NT2/D1 (cell line): Measurements from ENCODE around the gene TM2D3.
A peak's percentile ranks its signal among the peaks of the same experiment; 100 is the strongest.
"Not testable (repeated sequence)": the region's sequence is repeated elsewhere in the genome, so short reads cannot be mapped to it uniquely, and the experiment has no call there.

Source experiments
- DNase-seq: peaks from one replicate; pipeline ENCODE4 v3.0.0-alpha.2; 2011; ENCODE audit warnings: low read depth, low spot score
- H3K27me3 ChIP-seq: 2 replicates; pipeline ENCODE4 v1.6.0; 2011; ENCODE audit warnings: mild to moderate bottlenecking; ENCODE audit not compliant: insufficient read length, insufficient read depth
- H3K36me3 ChIP-seq: 2 replicates; pipeline ENCODE4 v1.6.1; 2011; ENCODE audit warnings: mild to moderate bottlenecking, low read length, mixed read lengths; ENCODE audit not compliant: insufficient read depth, insufficient read length
- H3K4me1 ChIP-seq: 2 replicates; pipeline ENCODE4 v1.5.1; 2011; ENCODE audit not compliant: insufficient read depth, insufficient read length
- H3K4me3 ChIP-seq: 2 replicates; pipeline ENCODE4 v1.5.1; 2011; ENCODE audit warnings: low read depth; ENCODE audit not compliant: insufficient read length
- H3K9ac ChIP-seq: 2 replicates; pipeline ENCODE4 v1.6.0; 2011; ENCODE audit warnings: low read depth; ENCODE audit not compliant: insufficient read length
- H3K9me3 ChIP-seq: 2 replicates; pipeline ENCODE4 v1.5.1; 2011; ENCODE audit warnings: mild to moderate bottlenecking, low read length; ENCODE audit not compliant: insufficient read depth
- SUZ12 ChIP-seq: IDR thresholded peaks from 2 replicates; pipeline ENCODE4 v1.6.1; 2011; ENCODE audit not compliant: insufficient read length, insufficient read depth; ENCODE audit errors: extremely low read depth
- YY1 ChIP-seq: IDR thresholded peaks from 2 replicates; pipeline ENCODE4 v1.6.1; 2011; ENCODE audit not compliant: insufficient read length, insufficient read depth
- ZNF274 ChIP-seq: IDR thresholded peaks from 2 replicates; pipeline ENCODE4 v1.6.1; 2011; ENCODE audit warnings: mild to moderate bottlenecking, low read depth, low read length

TM2D3 gene

GRCh38 chr15:101657171-101657570 is 5.0 kb upstream of the TM2D3 start:
- H3K27me3 ChIP-seq = no peaks in the 10 kb centered on the region
- DNase-seq = no peak
- H3K9ac ChIP-seq = no peak overlapping the region
- H3K9me3 ChIP-seq = peaks cover 28% of the 10 kb centered on the region; the same call in 1 of the 2 replicates
- peaks cover 33% of the 10 kb centered on the region for H3K36me3 ChIP-seq
- TF ChIP-seq YY1 (no peak), ZNF274 (no peak), SUZ12 (no peak)
- no peaks in the 10 kb centered on the region for H3K4me1 ChIP-seq
- H3K4me3 ChIP-seq = no peak overlapping the region

DNA sequence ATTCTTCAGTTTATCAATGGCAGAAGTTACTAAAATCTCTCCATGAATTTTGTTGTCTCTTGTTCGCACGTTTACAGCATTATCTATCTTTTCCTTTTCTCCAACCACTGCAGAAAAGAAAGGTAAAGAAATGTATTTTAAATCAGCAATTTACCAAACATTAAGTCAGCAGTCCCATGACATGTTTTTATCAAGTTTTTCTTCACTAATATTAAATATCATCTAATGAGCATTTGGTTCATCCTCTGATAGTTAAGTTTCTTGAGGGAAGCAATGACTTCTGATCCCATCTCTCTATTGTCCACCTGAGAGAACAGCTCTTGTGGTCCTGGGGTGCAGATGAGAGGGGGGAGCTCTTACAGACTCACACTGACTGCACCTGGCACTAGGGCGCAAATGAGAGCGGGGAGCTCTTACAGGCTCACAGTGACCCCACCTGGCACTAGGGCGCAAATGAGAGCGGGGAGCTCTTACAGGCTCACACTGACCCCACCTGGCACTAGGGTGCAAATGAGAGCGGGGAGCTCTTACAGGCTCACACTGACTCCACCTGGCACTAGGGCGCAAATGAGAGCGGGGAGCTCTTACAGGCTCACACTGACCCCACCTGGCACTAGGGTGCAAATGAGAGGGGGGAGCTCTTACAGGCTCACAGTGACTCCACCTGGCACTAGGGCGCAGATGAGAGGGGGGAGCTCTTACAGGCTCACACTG is 2.6 kb upstream of the TM2D3 start:
- Histone ChIP-seq H3K9me3 (peaks cover 28% of the 10 kb centered on the region; the same call in 1 of the 2 replicates), H3K36me3 (peaks cover 28% of the 10 kb centered on the region)
- DNase-seq, H3K4me1 ChIP-seq, H3K4me3 ChIP-seq, H3K9ac ChIP-seq, H3K27me3 ChIP-seq: not testable (repeated sequence)

GRCh38 chr15:101654171-101654570 is 2.0 kb upstream of the TM2D3 start:
- Histone ChIP-seq H3K27me3 (no peaks in the 10 kb centered on the region), H3K9ac (no peak overlapping the region), H3K36me3 (peaks cover 31% of the 10 kb centered on the region), H3K4me1 (no peaks in the 10 kb centered on the region), H3K9me3 (peaks cover 28% of the 10 kb centered on the region; the same call in 1 of the 2 replicates), H3K4me3 (no peak overlapping the region)
- TF ChIP-seq YY1 (no peak), ZNF274 (no peak), SUZ12 (no peak)
- no peak for DNase-seq

GRCh38 chr15:101652786-101653430 is 727 bp upstream of the TM2D3 start:
- H3K36me3 ChIP-seq = peaks cover 43% of the 10 kb centered on the region
- H3K4me3 ChIP-seq = peak overlapping the region; percentile 87
- peak overlapping the region; percentile 94 for H3K9ac ChIP-seq
- TF ChIP-seq SUZ12 = no peak
- no peak for TF ChIP-seq YY1
- TF ChIP-seq ZNF274 = no peak
- H3K4me1 ChIP-seq = no peaks in the 10 kb centered on the region
- no peaks in the 10 kb centered on the region for H3K27me3 ChIP-seq
- H3K9me3 ChIP-seq = peaks cover 28% of the 10 kb centered on the region; the same call in 1 of the 2 replicates
- DNase-seq = no peak

- no peaks in the 10 kb centered on the region for H3K4me1 ChIP-seq
- DNase-seq = no peak
- TF ChIP-seq SUZ12 (no peak), YY1 (no peak), ZNF274 (no peak)
These were observed 555 bp downstream of the TM2D3 start for GRCh38 chr15:101651554-101652097.

DNA sequence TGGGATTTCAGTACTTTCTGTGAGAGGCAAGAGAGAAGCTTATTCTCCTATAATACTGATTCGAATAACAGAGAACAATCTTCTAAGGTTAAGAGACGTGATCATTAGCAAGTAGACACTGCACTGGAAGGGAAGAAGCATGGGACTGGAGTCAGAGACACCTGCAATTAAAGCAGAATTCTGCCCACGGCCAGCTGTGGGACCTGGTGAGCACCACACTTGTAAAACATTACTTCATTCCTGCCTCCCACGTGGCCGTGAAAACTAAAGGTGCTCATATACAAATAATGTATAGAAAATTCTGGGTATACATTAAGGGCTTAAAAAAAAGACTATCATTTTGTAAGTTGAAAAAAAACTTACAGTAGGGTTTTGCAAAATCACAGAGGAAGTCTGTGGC is 2.0 kb downstream of the TM2D3 start:
- no peak overlapping the region for H3K4me3 ChIP-seq
- no peak overlapping the region for H3K9ac ChIP-seq
- TF ChIP-seq SUZ12 = no peak
- TF ChIP-seq ZNF274 = no peak
- no peak for TF ChIP-seq YY1
- no peaks in the 10 kb centered on the region for H3K27me3 ChIP-seq
- DNase-seq = no peak
- no peaks in the 10 kb centered on the region for H3K4me1 ChIP-seq
- peaks cover 19% of the 10 kb centered on the region; the same call in 1 of the 2 replicates for H3K9me3 ChIP-seq
- H3K36me3 ChIP-seq = peaks cover 55% of the 10 kb centered on the region

More at GRCh38 chr15:101651554-101652097, 555 bp downstream of the TM2D3 start:
- Histone ChIP-seq H3K9ac (peak overlapping the region; percentile 93), H3K4me3 (peak overlapping the region; percentile 87), H3K36me3 (peaks cover 49% of the 10 kb centered on the region), H3K27me3 (no peaks in the 10 kb centered on the region), H3K9me3 (peaks cover 28% of the 10 kb centered on the region; the same call in 1 of the 2 replicates)

DNA sequence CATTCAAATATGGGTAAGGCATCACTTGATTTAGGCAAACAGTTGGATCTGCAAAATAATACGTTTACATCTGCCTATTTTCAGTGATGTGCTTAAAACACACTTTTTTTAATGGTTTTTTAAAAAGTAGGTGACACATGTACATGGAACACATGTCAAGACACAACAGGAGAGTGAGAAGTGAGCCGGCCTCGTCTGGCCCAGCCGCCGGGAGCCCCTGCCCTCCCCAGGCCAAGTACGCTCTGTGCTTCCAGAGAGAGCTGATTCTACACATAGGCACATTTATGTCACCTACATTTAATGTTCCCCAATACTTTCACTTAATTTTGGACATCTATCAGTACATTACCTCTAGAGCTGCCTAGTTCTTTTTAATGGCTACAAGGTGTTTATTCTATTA is 3.8 kb downstream of the TM2D3 start:
- Histone ChIP-seq H3K36me3 (peaks cover 66% of the 10 kb centered on the region), H3K9ac (no peak overlapping the region), H3K27me3 (no peaks in the 10 kb centered on the region), H3K4me3 (no peak overlapping the region), H3K4me1 (no peaks in the 10 kb centered on the region), H3K9me3 (peaks cover 6% of the 10 kb centered on the region; the same call in 1 of the 2 replicates)
- no peak for TF ChIP-seq ZNF274
- TF ChIP-seq YY1 = no peak
- TF ChIP-seq SUZ12 = no peak
- DNase-seq = no peak
